Measurements from ENCODE around the gene LRRK2. TPM values are rescaled to one million over a fixed set of nuclear protein-coding genes. Genes with fewer than 3 reads are reported as not detected.

Gene LRRK2
- total RNA-seq, 6 experiments from 2014 or later = 0.28 to 1.6 (median 1.2) TPM

- DNase-seq = no peak
- no peaks in the 10 kb centered on the region for H3K36me3 Mint-ChIP-seq (ENCODE audit: low read depth)
- TF ChIP-seq CTCF (IDR thresholded peaks at IDR 0.05) = peak; percentile 53; the same call in 1 of the 2 replicates
- H3K4me3 Mint-ChIP-seq = no peak overlapping the region
- no peak overlapping the region for H3K27ac Mint-ChIP-seq
- no peaks in the 10 kb centered on the region for H3K27me3 Mint-ChIP-seq (ENCODE audit: insufficient read depth)
- H3K4me1 Mint-ChIP-seq (ENCODE audit: low read depth) = no peaks in the 10 kb centered on the region
- H3K9me3 Mint-ChIP-seq = peaks cover 6% of the 10 kb centered on the region; the same call in 1 of the 2 replicates
These were observed 100.7 kb downstream of the LRRK2 start for GRCh38 chr12:40325349-40325960.

GRCh38 chr12:40327535-40327934, 102.7 kb downstream of the LRRK2 start:
- Mint-ChIP-seq H3K9me3 (peaks cover 12% of the 10 kb centered on the region; the same call in 1 of the 2 replicates), H3K36me3 (ENCODE audit: low read depth) (no peaks in the 10 kb centered on the region), H3K27me3 (ENCODE audit: insufficient read depth) (no peaks in the 10 kb centered on the region), H3K27ac (no peak overlapping the region), H3K4me3 (no peak overlapping the region), H3K4me1 (ENCODE audit: low read depth) (no peaks in the 10 kb centered on the region)
- no peak for DNase-seq
- no peak for TF ChIP-seq CTCF (IDR thresholded peaks at IDR 0.05)

GRCh38 chr12:40330180-40330579, 105.4 kb downstream of the LRRK2 start:
- Mint-ChIP-seq H3K4me3 (no peak overlapping the region), H3K27ac (no peak overlapping the region), H3K9me3 (peaks cover 19% of the 10 kb centered on the region), H3K36me3 (ENCODE audit: low read depth) (no peaks in the 10 kb centered on the region), H3K27me3 (ENCODE audit: insufficient read depth) (no peaks in the 10 kb centered on the region), H3K4me1 (ENCODE audit: low read depth) (no peaks in the 10 kb centered on the region)
- DNase-seq = no peak
- TF ChIP-seq CTCF (IDR thresholded peaks at IDR 0.05) = no peak

- Mint-ChIP-seq H3K9me3 (peaks cover 24% of the 10 kb centered on the region), H3K4me1 (ENCODE audit: low read depth) (no peaks in the 10 kb centered on the region), H3K27me3 (ENCODE audit: insufficient read depth) (no peaks in the 10 kb centered on the region), H3K4me3 (no peak overlapping the region), H3K36me3 (ENCODE audit: low read depth) (no peaks in the 10 kb centered on the region), H3K27ac (no peak overlapping the region)
- no peak for TF ChIP-seq CTCF (IDR thresholded peaks at IDR 0.05)
- no peak for DNase-seq
These were observed 107.1 kb downstream of the LRRK2 start for GRCh38 chr12:40331886-40332285.

GRCh38 chr12:40335991-40336390, 111.2 kb downstream of the LRRK2 start:
- peaks cover 17% of the 10 kb centered on the region for H3K9me3 Mint-ChIP-seq
- TF ChIP-seq CTCF (IDR thresholded peaks at IDR 0.05) = no peak
- H3K27ac Mint-ChIP-seq = no peak overlapping the region
- H3K4me1 Mint-ChIP-seq (ENCODE audit: low read depth) = no peaks in the 10 kb centered on the region
- H3K36me3 Mint-ChIP-seq (ENCODE audit: low read depth) = no peaks in the 10 kb centered on the region
- H3K27me3 Mint-ChIP-seq (ENCODE audit: insufficient read depth) = no peaks in the 10 kb centered on the region
- no peak overlapping the region for H3K4me3 Mint-ChIP-seq
- no peak for DNase-seq
